ENCODE data around the gene SULT1E1.

- TF ChIP-seq SUZ12 (IDR thresholded peaks at IDR 0.05; ENCODE audit: extremely low read depth, insufficient read depth, insufficient read length) (no peak), YY1 (IDR thresholded peaks at IDR 0.05; ENCODE audit: insufficient read depth, insufficient read length) (no peak), ZNF274 (IDR thresholded peaks at IDR 0.05; ENCODE audit: low read depth, low read length) (no peak)
These were observed 37.7 kb downstream of the SULT1E1 start for GRCh38 chr4:69822198-69822597.
